Myocyte (in vitro differentiated cells): Measurements from ENCODE around the gene MUTYH. TPM values are rescaled to one million over a fixed set of nuclear protein-coding genes. Genes with fewer than 3 reads are reported as not detected.
"Not testable (repeated sequence)": the region's sequence is repeated elsewhere in the genome, so short reads cannot be mapped to it uniquely, and the experiment has no call there.

Experiments used
- DNase-seq: peaks from one replicate; pipeline ENCODE4 v3.0.0-alpha.2; 2012; ENCODE audit warnings: low read depth
- polyA plus RNA-seq: library from polyadenylated mRNA; unstranded; fragments of >200 nt; gene quantifications from one replicate; pipeline ENCODE4 v1.2.1, GENCODE V29; 2012; ENCODE audit warnings: missing spikeins
- total RNA-seq: library from RNA; depleted of rRNA; stranded (reverse); fragments of >200 nt; gene quantifications from 2 replicates; pipeline ENCODE4 v1.2.3, GENCODE V29; 2014

MUTYH gene
- 10.7 and 12.9 TPM in 2 replicates for total RNA-seq
- 9.3 TPM for polyA plus RNA-seq

- DNase-seq = peak; percentile 90
Measured at GRCh38 chr1:45339789-45340558, at the start of gene MUTYH, which contains the start of gene TOE1. TSS of gene MUTYH (minus strand) at chr1:45340440. CDS start at chr1:45334505, 5,935 bp downstream. TSS of gene TOE1 (plus strand) at chr1:45340170. CDS start at chr1:45340253, 83 bp downstream.

- DNase-seq = no peak
Measured at GRCh38 chr1:45386219-45386618, 46.0 kb upstream of the MUTYH start.

GRCh38 chr1:45385302-45385701 is 45.1 kb upstream of the MUTYH start:
- peak; percentile 29 for DNase-seq

GRCh38 chr1:45384213-45384612 is 44.0 kb upstream of the MUTYH start:
- DNase-seq = not testable (repeated sequence)

- no peak for DNase-seq
Measured at GRCh38 chr1:45383191-45383590, 43.0 kb upstream of the MUTYH start.

- no peak for DNase-seq
Measured at GRCh38 chr1:45381243-45381642, 41.0 kb upstream of the MUTYH start.

GRCh38 chr1:45380730-45381129 is 40.5 kb upstream of the MUTYH start:
- DNase-seq = no peak

GRCh38 chr1:45380125-45380524 is 39.9 kb upstream of the MUTYH start:
- DNase-seq = no peak

- DNase-seq = no peak
Measured at GRCh38 chr1:45379524-45379923, 39.3 kb upstream of the MUTYH start.

- no peak for DNase-seq
Measured at GRCh38 chr1:45378184-45378583, 37.9 kb upstream of the MUTYH start.

- peak; percentile 59 for DNase-seq
Measured at GRCh38 chr1:45375104-45376090, 35.2 kb upstream of the MUTYH start.

- DNase-seq = no peak
Measured at GRCh38 chr1:45373573-45373972, 33.3 kb upstream of the MUTYH start.

- DNase-seq = no peak
Measured at GRCh38 chr1:45370575-45370974, 30.3 kb upstream of the MUTYH start.

- DNase-seq = no peak
Measured at GRCh38 chr1:45365051-45365450, 24.8 kb upstream of the MUTYH start.

- DNase-seq = no peak
Measured at GRCh38 chr1:45364294-45364693, 24.1 kb upstream of the MUTYH start.

- peak; percentile 87 for DNase-seq
Measured at GRCh38 chr1:45360981-45361380, 20.7 kb upstream of the MUTYH start.

- DNase-seq = peak; percentile 79
Measured at GRCh38 chr1:45359882-45360513, 19.8 kb upstream of the MUTYH start.

GRCh38 chr1:45356186-45356585 is 15.9 kb upstream of the MUTYH start:
- no peak for DNase-seq

- no peak for DNase-seq
Measured at GRCh38 chr1:45355683-45356082, 15.4 kb upstream of the MUTYH start.

GRCh38 chr1:45354838-45355237 is 14.6 kb upstream of the MUTYH start:
- no peak for DNase-seq

- DNase-seq = no peak
Measured at GRCh38 chr1:45353685-45354084, 13.4 kb upstream of the MUTYH start.
